Right ventricle myocardium inferior (tissue), 1 donor: ENCODE results near the gene HLA-DOB. TPM values are rescaled to one million over a fixed set of nuclear protein-coding genes. Genes with fewer than 3 reads are reported as not detected.

ENCODE experiments used
- ATAC-seq: fragments of 200-7000 bp; cut with Tn5 transposase; one replicate; pipeline ENCODE4 v1.9.1; 2020; ENCODE audit warnings: mild to moderate bottlenecking, moderate library complexity
- DNase-seq: peaks from one replicate; pipeline ENCODE4 v3.0.0; 2021; ENCODE audit errors: missing footprints
- intact Hi-C: fragments of 100-400 bp; cut with DNase I; formaldehyde crosslinking; loops from one replicate; pipeline ENCODE4 v1.11.0; 2022
- long read RNA-seq: library from polyadenylated mRNA; unstranded; transcript quantifications from one replicate; pipeline ENCODE4 v2.0.0, GENCODE V29; 2021
- total RNA-seq: library from RNA; stranded (reverse); fragmentation: NEBNext Ultra II Directional; extraction: Animal tissue kit (Norgen Biotek cat#: 25700); gene quantifications from one replicate; pipeline ENCODE4 v1.2.1, GENCODE V29; 2021
- donor health status: DM: no; HTN: yes; CAD: no; lungs with severe emphysema.

HLA-DOB gene
- not detected for total RNA-seq
- long read RNA-seq = 0 reads

- ATAC-seq (no peak), DNase-seq (no peak)
- intact Hi-C loops = no loop called here
Observed at GRCh38 chr6:32816746-32817204, at the start of gene HLA-DOB. Gene HLA-DOB, minus strand, starts transcription at chr6:32817002. Its CDS starts 51 bp downstream, at chr6:32816951.

- no peak for ATAC-seq
- intact Hi-C loops = loop anchor here (2.0 kb wide), 1 partner anchor 39 kb away; no protein-coding TSS in a partner anchor
- DNase-seq = no peak
Observed at GRCh38 chr6:32865724-32866443, 49.1 kb upstream of the HLA-DOB start.

GRCh38 chr6:32862725-32863124, 45.9 kb upstream of the HLA-DOB start:
- DNase-seq (no peak), ATAC-seq (no peak)
- intact Hi-C loops = no loop called here

GRCh38 chr6:32860674-32861073, 43.9 kb upstream of the HLA-DOB start:
- intact Hi-C loops = no loop called here
- ATAC-seq = no peak

GRCh38 chr6:32858194-32858593, 41.4 kb upstream of the HLA-DOB start:
- no peak for DNase-seq
- intact Hi-C loops = no loop called here
- no peak for ATAC-seq

More at GRCh38 chr6:32860674-32861073, 43.9 kb upstream of the HLA-DOB start:
- no peak for DNase-seq

- intact Hi-C loops = no loop called here
- DNase-seq = peak; percentile 49
- no peak for ATAC-seq
Observed at GRCh38 chr6:32857156-32857891, 40.5 kb upstream of the HLA-DOB start.

GRCh38 chr6:32855467-32856174, 38.8 kb upstream of the HLA-DOB start:
- intact Hi-C loops = no loop called here
- DNase-seq (no peak), ATAC-seq (no peak)

- DNase-seq (peak; percentile 69), ATAC-seq (peak; percentile 23)
- intact Hi-C loops = loop anchor here (1.0 kb wide), 1 partner anchor 16 kb away; the partner anchor contains the start of gene TAP2
Observed at GRCh38 chr6:32854376-32855178, 37.8 kb upstream of the HLA-DOB start.

GRCh38 chr6:32853541-32854375, 37.0 kb upstream of the HLA-DOB start, which contains the start of the genes PSMB9 and TAP1:
Gene PSMB9, plus strand, starts transcription at chr6:32854192. Its CDS starts 38 bp downstream, at chr6:32854230.
Gene TAP1, minus strand, starts transcription at chr6:32853704. Its CDS starts 68 bp downstream, at chr6:32853636.
- DNase-seq (peak; percentile 98), ATAC-seq (peak; percentile 97)
- intact Hi-C loops = loop anchor here (1.0 kb wide), 1 partner anchor 15 kb away; the partner anchor contains the start of gene TAP2

GRCh38 chr6:32852844-32853540, 36.2 kb upstream of the HLA-DOB start:
- intact Hi-C loops = no loop called here
- ATAC-seq = peak; percentile 26
- DNase-seq = peak; percentile 79

GRCh38 chr6:32852018-32852843, 35.4 kb upstream of the HLA-DOB start:
- intact Hi-C loops = no loop called here
- no peak for ATAC-seq

GRCh38 chr6:32851025-32851424, 34.2 kb upstream of the HLA-DOB start:
- intact Hi-C loops = no loop called here
- no peak for DNase-seq
- ATAC-seq = no peak

More at GRCh38 chr6:32852018-32852843, 35.4 kb upstream of the HLA-DOB start:
- DNase-seq = peak; percentile 65

- ATAC-seq (no peak), DNase-seq (peak; percentile 54)
- intact Hi-C loops = no loop called here
Observed at GRCh38 chr6:32849126-32849525, 32.3 kb upstream of the HLA-DOB start.

GRCh38 chr6:32847795-32848194, 31.0 kb upstream of the HLA-DOB start:
- ATAC-seq (no peak), DNase-seq (no peak)
- intact Hi-C loops = no loop called here

GRCh38 chr6:32847004-32847403, 30.2 kb upstream of the HLA-DOB start:
- DNase-seq (no peak), ATAC-seq (no peak)
- intact Hi-C loops = no loop called here

GRCh38 chr6:32845384-32845884, 28.6 kb upstream of the HLA-DOB start:
- DNase-seq = no peak
- no peak for ATAC-seq
- intact Hi-C loops = no loop called here
